ENCODE data around the gene GRID2IP. TPM values are rescaled to one million over a fixed set of nuclear protein-coding genes. Genes with fewer than 3 reads are reported as not detected.
"Not testable (repeated sequence)": the region's sequence is repeated elsewhere in the genome, so short reads cannot be mapped to it uniquely, and the experiment has no call there.

The GRID2IP gene
- total and polyA plus RNA-seq, 2 of the 13 experiments (the other 11 are each of a cell fraction or from before 2014, with no cell fraction given): 0.03 TPM; not detected in 1

DNA sequence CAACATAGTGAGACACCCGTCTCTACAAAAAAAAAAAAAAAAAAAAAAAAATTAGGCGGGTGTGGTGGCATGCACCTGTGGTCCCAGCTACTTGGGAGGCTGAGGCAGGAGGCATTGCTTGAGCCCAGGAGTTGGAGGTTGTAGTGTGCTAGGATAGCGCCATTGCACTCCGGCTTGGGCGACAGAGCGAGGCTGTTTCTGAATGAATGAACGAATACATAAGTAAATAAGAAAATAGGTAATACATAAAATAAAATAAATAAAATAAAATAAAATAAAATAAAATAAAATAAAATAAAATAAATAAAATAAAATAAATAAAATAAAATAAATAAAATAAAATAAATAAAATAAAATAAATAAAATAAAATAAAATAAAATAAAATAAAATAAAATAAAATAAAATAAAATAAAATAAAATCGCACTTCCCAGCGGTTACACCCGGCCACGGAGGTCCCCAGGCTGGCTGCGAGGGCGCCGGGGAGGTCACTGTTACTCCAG lies 25.7 kb upstream of the GRID2IP start:
- POLR2A ChIA-PET: interaction anchor here (0.8 to 5.1 kb wide), 4 partner anchors 9 to 129 kb away, joined by 4 to 105 read pairs (median 7); partner anchors contain the start of genes DAGLB and INTS15

More for the DNA sequence above, 25.7 kb upstream of the GRID2IP start:
- H3K9ac ChIP-seq (ENCODE audit: insufficient read depth, low read depth, low read length): peak overlapping the region; percentile 97
- CTCF ChIA-PET (ENCODE audit: low intra/inter-chr PET ratio, low total read pairs); BruUV-seq (replicated peaks); H4K20me1 ChIP-seq (ENCODE audit: insufficient read depth, low read length); H2AFZ ChIP-seq (ENCODE audit: low read length); FAIRE-seq; in situ Hi-C loops (cut with HindIII; ENCODE audit: extremely low pct_ligation_motif_present, low pct_unique_long_range_greater_than_20kb); DNase-seq (ENCODE audit: low spot score); ATAC-seq; H3K9me3 ChIP-seq (ENCODE audit: low read length); H3K27me3 ChIP-seq (ENCODE audit: control insufficient read depth in 1 of 2, insufficient read depth in 2 of 2, low read length in 2 of 2); TF ChIP-seq NR2F6 (CRISPR knock-in tag; IDR thresholded peaks at IDR 0.05): not testable (repeated sequence)
- peak overlapping the region; percentile 97 for H3K4me2 ChIP-seq (ENCODE audit: low read depth, low read length)
- 0 out of 2 replicates have a peak, but pooled peaks have one; percentile 53 for TF ChIP-seq ZBTB34 (CRISPR knock-in tag; IDR thresholded peaks at IDR 0.05)
- TF ChIP-seq, protein P1, sequence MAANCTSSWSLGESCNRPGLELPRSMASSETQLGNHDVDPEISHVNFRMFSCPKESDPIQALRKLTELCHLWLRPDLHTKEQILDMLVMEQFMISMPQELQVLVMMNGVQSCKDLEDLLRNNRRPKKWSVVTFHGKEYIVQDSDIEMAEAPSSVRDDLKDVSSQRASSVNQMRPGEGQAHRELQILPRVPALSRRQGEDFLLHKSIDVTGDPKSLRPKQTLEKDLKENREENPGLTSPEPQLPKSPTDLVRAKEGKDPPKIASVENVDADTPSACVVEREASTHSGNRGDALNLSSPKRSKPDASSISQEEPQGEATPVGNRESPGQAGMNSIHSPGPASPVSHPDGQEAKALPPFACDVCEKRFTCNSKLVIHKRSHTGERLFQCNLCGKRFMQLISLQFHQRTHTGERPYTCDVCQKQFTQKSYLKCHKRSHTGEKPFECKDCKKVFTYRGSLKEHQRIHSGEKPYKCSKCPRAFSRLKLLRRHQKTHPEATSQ (CRISPR knock-in tag; IDR thresholded peaks at IDR 0.05; ENCODE audit: borderline replicate concordance): 0 out of 2 replicates have a peak, but pooled peaks have one; percentile 57
- TF ChIP-seq, protein P2, sequence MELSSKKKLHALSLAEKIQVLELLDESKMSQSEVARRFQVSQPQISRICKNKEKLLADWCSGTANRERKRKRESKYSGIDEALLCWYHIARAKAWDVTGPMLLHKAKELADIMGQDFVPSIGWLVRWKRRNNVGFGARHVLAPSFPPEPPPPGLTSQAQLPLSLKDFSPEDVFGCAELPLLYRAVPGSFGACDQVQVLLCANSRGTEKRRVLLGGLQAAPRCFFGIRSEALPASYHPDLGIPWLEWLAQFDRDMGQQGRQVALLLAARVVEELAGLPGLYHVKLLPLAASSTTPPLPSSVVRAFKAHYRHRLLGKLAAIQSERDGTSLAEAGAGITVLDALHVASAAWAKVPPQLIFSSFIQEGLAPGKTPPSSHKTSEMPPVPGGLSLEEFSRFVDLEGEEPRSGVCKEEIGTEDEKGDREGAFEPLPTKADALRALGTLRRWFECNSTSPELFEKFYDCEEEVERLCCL (CRISPR knock-in tag; IDR thresholded peaks at IDR 0.05; ENCODE audit: borderline replicate concordance): peak; percentile 9; the same call in 1 of the 2 replicates
- 0 out of 2 replicates have a peak, but pooled peaks have one; percentile 52 for TF ChIP-seq BRCA1 (CRISPR knock-in tag; IDR thresholded peaks at IDR 0.05)
- 0 out of 2 replicates have a peak, but pooled peaks have one; percentile 58 for TF ChIP-seq NR2F6 (IDR thresholded peaks at IDR 0.05)
- peaks cover 82% of the 10 kb centered on the region for H3K4me1 ChIP-seq (ENCODE audit: insufficient read depth, low read length)
- peak overlapping the region; percentile 24 to 90 (median 86); a peak in 4 of 6 replicates for H3K4me3 ChIP-seq (replicated peaks in 1 of 3; ENCODE audit: insufficient read depth in 1 of 3, low read depth in 2 of 3, low read length in 3 of 3)
- intact Hi-C loops (cut with micrococcal nuclease; ENCODE audit: unreplicated experiment): loop anchor here (2.0 kb wide), 1 partner anchor 14 kb away; the partner anchor contains the start of gene INTS15
- peak overlapping the region; percentile 98 for H3K27ac ChIP-seq (ENCODE audit: extremely low read length, insufficient read depth, low read length)
- H3K79me2 ChIP-seq (ENCODE audit: insufficient read depth, low read length): peaks cover 17% of the 10 kb centered on the region
- 8% methylated on average over 14 of the region's 14 CpGs for WGBS (ENCODE audit: low lambda C conversion rate)
- peaks cover 6 to 21% of the 10 kb centered on the region in 2 experiments for H3K36me3 ChIP-seq (replicated peaks in 1 of 2; ENCODE audit: control insufficient read depth in 1 of 2, insufficient read depth in 2 of 2, low read length in 2 of 2)
